ENCODE measurements around the gene FOSL1. TPM values are rescaled to one million over a fixed set of nuclear protein-coding genes. Genes with fewer than 3 reads are reported as not detected.

Gene FOSL1
- total and polyA plus RNA-seq, 2 of the 13 experiments (the other 11 are each of a cell fraction or from before 2014, with no cell fraction given), result 4.0 to 4.1 TPM

DNA sequence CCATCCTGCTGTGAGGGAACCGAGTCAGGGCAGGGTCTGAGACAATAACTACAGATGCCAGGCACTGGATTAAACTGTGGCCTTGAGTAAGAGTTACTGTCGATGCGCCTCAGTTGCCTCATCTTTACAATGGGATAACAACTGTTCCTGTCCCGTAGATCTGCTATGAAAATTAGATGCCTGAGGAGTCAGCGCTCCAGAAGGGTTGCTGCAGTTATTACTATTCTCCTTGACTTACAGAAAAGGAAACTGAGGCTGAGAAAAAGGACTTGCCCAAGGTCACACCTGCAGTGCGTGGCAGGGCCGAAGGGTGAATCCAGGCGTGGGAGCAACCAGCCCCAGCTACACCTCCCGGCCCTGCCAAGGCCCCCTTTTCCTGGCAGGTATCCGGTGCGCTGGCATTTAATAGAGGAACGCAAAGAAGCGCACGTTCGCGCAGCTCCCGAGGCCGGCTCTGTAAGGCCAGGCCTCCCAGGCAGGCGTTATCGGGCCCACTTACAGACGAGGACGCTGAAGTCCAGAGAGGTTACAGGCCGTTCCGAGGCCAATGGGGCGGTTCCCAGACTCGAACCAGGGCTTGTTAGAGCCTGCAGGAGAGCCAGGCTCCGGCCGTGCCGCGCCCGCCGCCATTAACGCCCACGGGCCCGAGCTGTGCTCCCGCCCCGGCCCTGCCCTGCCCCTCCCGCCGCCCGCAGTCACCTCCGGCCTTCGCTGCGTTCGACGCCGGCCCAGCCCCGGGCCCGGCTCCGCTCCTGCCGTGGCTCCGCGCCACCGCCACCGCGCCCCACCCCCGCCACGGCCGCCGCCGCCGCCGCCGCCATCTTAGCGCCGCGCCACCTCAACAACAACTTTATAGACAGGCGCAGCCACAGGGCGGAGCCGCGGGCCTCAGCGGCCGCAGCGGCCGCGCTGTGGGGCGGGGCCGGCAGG, 18.3 kb upstream of the FOSL1 start, which contains the start of gene C11orf68 (continued):
- peak; percentile 19 for TF ChIP-seq ZFX (CRISPR knock-in tag; IDR thresholded peaks at IDR 0.05; ENCODE audit: low read depth)
- peak; percentile 57; the same call in 1 of the 2 replicates for TF ChIP-seq RCOR2 (CRISPR knock-in tag; IDR thresholded peaks at IDR 0.05)
- peak; percentile 97 for TF ChIP-seq ZNF629 (CRISPR knock-in tag; conservative IDR thresholded peaks at IDR 0.05)
- TF ChIP-seq SALL1 (CRISPR knock-in tag; IDR thresholded peaks at IDR 0.05), result no peak
- TF ChIP-seq POLR2G (IDR thresholded peaks at IDR 0.05; ENCODE audit: low read depth, low read length), result peak; percentile 74
- peak; percentile 36; the same call in 1 of the 2 replicates for TF ChIP-seq KDM5A (IDR thresholded peaks at IDR 0.05; ENCODE audit: borderline replicate concordance, low read length)
- TF ChIP-seq HOXA3 (CRISPR knock-in tag; IDR thresholded peaks at IDR 0.05), result peak; percentile 64; the same call in 1 of the 2 replicates
- TF ChIP-seq KDM3A (CRISPR knock-in tag; IDR thresholded peaks at IDR 0.05; ENCODE audit: low read depth), result 0 out of 2 replicates have a peak, but pooled peaks have one; percentile 15
- TF ChIP-seq, protein P1, sequence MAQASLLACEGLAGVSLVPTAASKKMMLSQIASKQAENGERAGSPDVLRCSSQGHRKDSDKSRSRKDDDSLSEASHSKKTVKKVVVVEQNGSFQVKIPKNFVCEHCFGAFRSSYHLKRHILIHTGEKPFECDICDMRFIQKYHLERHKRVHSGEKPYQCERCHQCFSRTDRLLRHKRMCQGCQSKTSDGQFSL (CRISPR knock-in tag; IDR thresholded peaks at IDR 0.05), result no peak
- TF ChIP-seq TBP (CRISPR knock-in tag; IDR thresholded peaks at IDR 0.05), result no peak
- TF ChIP-seq HDAC6 (IDR thresholded peaks at IDR 0.05; ENCODE audit: low read depth, low read length), result no peak
- no peak for TF ChIP-seq NFE2L1 (CRISPR knock-in tag; IDR thresholded peaks at IDR 0.05; ENCODE audit: borderline replicate concordance)
- TF ChIP-seq, protein P2, sequence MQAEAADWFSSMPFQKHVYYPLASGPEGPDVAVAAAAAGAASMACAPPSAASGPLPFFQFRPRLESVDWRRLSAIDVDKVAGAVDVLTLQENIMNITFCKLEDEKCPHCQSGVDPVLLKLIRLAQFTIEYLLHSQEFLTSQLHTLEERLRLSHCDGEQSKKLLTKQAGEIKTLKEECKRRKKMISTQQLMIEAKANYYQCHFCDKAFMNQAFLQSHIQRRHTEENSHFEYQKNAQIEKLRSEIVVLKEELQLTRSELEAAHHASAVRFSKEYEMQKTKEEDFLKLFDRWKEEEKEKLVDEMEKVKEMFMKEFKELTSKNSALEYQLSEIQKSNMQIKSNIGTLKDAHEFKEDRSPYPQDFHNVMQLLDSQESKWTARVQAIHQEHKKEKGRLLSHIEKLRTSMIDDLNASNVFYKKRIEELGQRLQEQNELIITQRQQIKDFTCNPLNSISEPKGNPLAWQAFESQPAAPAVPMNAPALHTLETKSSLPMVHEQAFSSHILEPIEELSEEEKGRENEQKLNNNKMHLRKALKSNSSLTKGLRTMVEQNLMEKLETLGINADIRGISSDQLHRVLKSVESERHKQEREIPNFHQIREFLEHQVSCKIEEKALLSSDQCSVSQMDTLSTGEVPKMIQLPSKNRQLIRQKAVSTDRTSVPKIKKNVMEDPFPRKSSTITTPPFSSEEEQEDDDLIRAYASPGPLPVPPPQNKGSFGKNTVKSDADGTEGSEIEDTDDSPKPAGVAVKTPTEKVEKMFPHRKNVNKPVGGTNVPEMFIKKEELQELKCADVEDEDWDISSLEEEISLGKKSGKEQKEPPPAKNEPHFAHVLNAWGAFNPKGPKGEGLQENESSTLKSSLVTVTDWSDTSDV (CRISPR knock-in tag; IDR thresholded peaks at IDR 0.05), result no peak
- no peak for TF ChIP-seq ZNF317 (CRISPR knock-in tag; IDR thresholded peaks at IDR 0.05)
- 0 out of 2 replicates have a peak, but pooled peaks have one; percentile 9 for TF ChIP-seq ZNF263 (CRISPR knock-in tag; IDR thresholded peaks at IDR 0.05)
- 0 out of 2 replicates have a peak, but pooled peaks have one; percentile 15 for TF ChIP-seq RAD21 (CRISPR knock-in tag; IDR thresholded peaks at IDR 0.05)
- TF ChIP-seq HNRNPLL (IDR thresholded peaks at IDR 0.05; ENCODE audit: low read depth, low read length, poor library complexity, severe bottlenecking), result peak; percentile 33
- 0 out of 2 replicates have a peak, but pooled peaks have one; percentile 34 for TF ChIP-seq CCDC6 (CRISPR knock-in tag; IDR thresholded peaks at IDR 0.05)
- TF ChIP-seq, protein P3, sequence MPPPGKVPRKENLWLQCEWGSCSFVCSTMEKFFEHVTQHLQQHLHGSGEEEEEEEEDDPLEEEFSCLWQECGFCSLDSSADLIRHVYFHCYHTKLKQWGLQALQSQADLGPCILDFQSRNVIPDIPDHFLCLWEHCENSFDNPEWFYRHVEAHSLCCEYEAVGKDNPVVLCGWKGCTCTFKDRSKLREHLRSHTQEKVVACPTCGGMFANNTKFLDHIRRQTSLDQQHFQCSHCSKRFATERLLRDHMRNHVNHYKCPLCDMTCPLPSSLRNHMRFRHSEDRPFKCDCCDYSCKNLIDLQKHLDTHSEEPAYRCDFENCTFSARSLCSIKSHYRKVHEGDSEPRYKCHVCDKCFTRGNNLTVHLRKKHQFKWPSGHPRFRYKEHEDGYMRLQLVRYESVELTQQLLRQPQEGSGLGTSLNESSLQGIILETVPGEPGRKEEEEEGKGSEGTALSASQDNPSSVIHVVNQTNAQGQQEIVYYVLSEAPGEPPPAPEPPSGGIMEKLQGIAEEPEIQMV (CRISPR knock-in tag; IDR thresholded peaks at IDR 0.05; ENCODE audit: low read depth), result no peak
- TF ChIP-seq ZFP82 (CRISPR knock-in tag; IDR thresholded peaks at IDR 0.05; ENCODE audit: borderline replicate concordance), result 0 out of 2 replicates have a peak, but pooled peaks have one; percentile 14
- TF ChIP-seq ZNF563 (CRISPR knock-in tag; IDR thresholded peaks at IDR 0.05), result peak; percentile 17; the same call in 1 of the 2 replicates
- TF ChIP-seq ZNF124 (CRISPR knock-in tag; IDR thresholded peaks at IDR 0.05), result 0 out of 2 replicates have a peak, but pooled peaks have one; percentile 47
- TF ChIP-seq, protein P4, sequence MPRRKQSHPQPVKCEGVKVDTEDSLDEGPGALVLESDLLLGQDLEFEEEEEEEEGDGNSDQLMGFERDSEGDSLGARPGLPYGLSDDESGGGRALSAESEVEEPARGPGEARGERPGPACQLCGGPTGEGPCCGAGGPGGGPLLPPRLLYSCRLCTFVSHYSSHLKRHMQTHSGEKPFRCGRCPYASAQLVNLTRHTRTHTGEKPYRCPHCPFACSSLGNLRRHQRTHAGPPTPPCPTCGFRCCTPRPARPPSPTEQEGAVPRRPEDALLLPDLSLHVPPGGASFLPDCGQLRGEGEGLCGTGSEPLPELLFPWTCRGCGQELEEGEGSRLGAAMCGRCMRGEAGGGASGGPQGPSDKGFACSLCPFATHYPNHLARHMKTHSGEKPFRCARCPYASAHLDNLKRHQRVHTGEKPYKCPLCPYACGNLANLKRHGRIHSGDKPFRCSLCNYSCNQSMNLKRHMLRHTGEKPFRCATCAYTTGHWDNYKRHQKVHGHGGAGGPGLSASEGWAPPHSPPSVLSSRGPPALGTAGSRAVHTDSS (CRISPR knock-in tag; conservative IDR thresholded peaks at IDR 0.05), result no peak
- TF ChIP-seq ZFY (CRISPR knock-in tag; IDR thresholded peaks at IDR 0.05), result peak; percentile 38; the same call in 1 of the 2 replicates
